H1 (cell line): ENCODE results near the gene IKZF2. TPM values are rescaled to one million over a fixed set of nuclear protein-coding genes. Genes with fewer than 3 reads are reported as not detected.

Experiments used
- CTCF ChIA-PET: fragments of 300-600 bp; sonication (Branson Sonifier 250); formaldehyde crosslinking; loops from one replicate; lab custom pipeline; 2021; ENCODE audit not compliant: partially characterized antibody; lab: Charles Lee
- POLR2A ChIA-PET: fragments of 300-600 bp; sonication (Branson Sonifier 250); formaldehyde crosslinking; loops from one replicate; lab custom pipeline; 2021; ENCODE audit warnings: inconsistent platforms; ENCODE audit not compliant: partially characterized antibody; lab: Charles Lee
- DNase-seq, 2 experiments: peaks; one replicate each; pipeline versions ENCODE4 v3.0.0 to v3.0.0-alpha.2; 2010 to 2022; ENCODE audit warnings: low spot score in 2 of 2, low read depth in 1 of 2, mixed read lengths in 1 of 2
- FAIRE-seq: peaks from 2 replicates; lab custom pipeline; 2011; peaks lifted over from hg19 to GRCh38; lab: Jason Lieb, UNC
- H2AFZ ChIP-seq: 2 replicates; pipeline ENCODE4 v1.8.1; 2012; ENCODE audit warnings: low read length, inconsistent platforms
- H2AK5ac ChIP-seq: 2 replicates; pipeline ENCODE4 v1.6.1; 2013; ENCODE audit warnings: low read depth, low read length
- H2BK120ac ChIP-seq: replicated peaks from 2 replicates; pipeline ENCODE3; 2013; ENCODE audit warnings: low read depth, low read length, inconsistent platforms
- H2BK12ac ChIP-seq: 2 replicates; pipeline ENCODE4 v1.6.1; 2013; ENCODE audit warnings: low read depth, low read length
- H2BK15ac ChIP-seq: 2 replicates; pipeline ENCODE4 v1.6.1; 2013; ENCODE audit warnings: low read length
- H2BK20ac ChIP-seq: 2 replicates; pipeline ENCODE4 v1.6.1; 2013; ENCODE audit warnings: low read length
- H2BK5ac ChIP-seq: 2 replicates; pipeline ENCODE4 v1.6.1; 2013; ENCODE audit warnings: low read depth, low read length
- H3K14ac ChIP-seq: 2 replicates; pipeline ENCODE4 v1.6.1; 2013; ENCODE audit warnings: inconsistent platforms; ENCODE audit not compliant: insufficient read length
- H3K18ac ChIP-seq: 2 replicates; pipeline ENCODE4 v1.6.1; 2013; ENCODE audit warnings: low read length; ENCODE audit errors: extremely low read depth
- H3K23ac ChIP-seq: 2 replicates; pipeline ENCODE4 v1.6.1; 2013; ENCODE audit warnings: inconsistent platforms; ENCODE audit not compliant: insufficient read length
- H3K23me2 ChIP-seq: 2 replicates; pipeline ENCODE4 v1.6.1; 2013; ENCODE audit warnings: low read depth, low read length
- H3K27ac ChIP-seq: 2 replicates; pipeline ENCODE4 v1.6.1; 2011; ENCODE audit warnings: low read depth, low read length, inconsistent platforms
- H3K27me3 ChIP-seq, 4 experiments: replicated peaks in 1 of 4; 1 replicate in 1 of 4; 2 replicates in 3 of 4; pipeline versions ENCODE4 v1.6.1 to v1.8.1; 2011 to 2013; ENCODE audit warnings: low read length in 3 of 4, mild to moderate bottlenecking in 3 of 4, inconsistent platforms in 2 of 4, mixed read lengths in 2 of 4, moderate library complexity in 1 of 4; ENCODE audit not compliant: control insufficient read depth in 3 of 4, insufficient read depth in 3 of 4; ENCODE audit errors: extremely low read depth in 1 of 4
- H3K36me3 ChIP-seq, 4 experiments: 2 replicates each; pipeline versions ENCODE4 v1.6.1 to v1.8.1; 2011 to 2013; ENCODE audit warnings: mild to moderate bottlenecking in 4 of 4, low read length in 3 of 4, moderate library complexity in 2 of 4, control low read depth in 1 of 4, inconsistent platforms in 1 of 4; ENCODE audit not compliant: insufficient read depth in 4 of 4, control insufficient read depth in 2 of 4
- H3K4ac ChIP-seq: replicated peaks from 2 replicates; pipeline ENCODE3; 2013; ENCODE audit warnings: low read length, low read depth, mixed read lengths, inconsistent platforms; ENCODE audit not compliant: insufficient read length
- H3K4me1 ChIP-seq, 4 experiments: replicated peaks in 1 of 4; 1 replicate in 1 of 4; 2 replicates in 3 of 4; pipeline versions ENCODE4 v1.6.1 to v1.8.1; 2011 to 2013; ENCODE audit warnings: low read length in 3 of 4, inconsistent platforms in 2 of 4, mixed read lengths in 1 of 4; ENCODE audit not compliant: insufficient read depth in 4 of 4, control insufficient read depth in 3 of 4
- H3K4me2 ChIP-seq, 2 experiments: 2 replicates each; pipeline versions ENCODE4 v1.6.1 to v1.8.1; 2011 to 2013; ENCODE audit warnings: low read depth in 2 of 2, low read length in 2 of 2, control low read depth in 1 of 2, inconsistent platforms in 1 of 2, mild to moderate bottlenecking in 1 of 2; ENCODE audit not compliant: insufficient read depth in 1 of 2
- H3K4me3 ChIP-seq, 4 experiments: fragments of 200-600, 300-600 bp in 1 of 4; sonication (generic), shearing (Covaris generic), sonication (Bioruptor Twin) in 1 of 4; 2 replicates each; pipeline versions ENCODE4 v1.5.1 to v1.8.1; 2011 to 2016; ENCODE audit warnings: low read length in 4 of 4, low read depth in 3 of 4, control low read depth in 2 of 4, inconsistent platforms in 2 of 4, mild to moderate bottlenecking in 2 of 4, mixed read lengths in 1 of 4, moderate library complexity in 1 of 4; ENCODE audit not compliant: insufficient read depth in 2 of 4; ENCODE audit errors: extremely low read depth in 1 of 4
- H3K56ac ChIP-seq: replicated peaks from 2 replicates; pipeline ENCODE3; 2013; ENCODE audit warnings: low read depth, mild to moderate bottlenecking, mixed read lengths, low read length, inconsistent platforms; ENCODE audit not compliant: insufficient read length
- H3K79me1 ChIP-seq: 2 replicates; pipeline ENCODE4 v1.6.1; 2013; ENCODE audit warnings: low read depth, low read length, control low read depth
- H3K79me2 ChIP-seq, 2 experiments: 2 replicates each; pipeline versions ENCODE4 v1.6.1 to v1.8.1; 2012 to 2013; ENCODE audit warnings: low read length in 2 of 2, mild to moderate bottlenecking in 2 of 2, inconsistent platforms in 1 of 2; ENCODE audit not compliant: insufficient read depth in 2 of 2, control insufficient read depth in 1 of 2
- H3K9ac ChIP-seq, 4 experiments: replicated peaks in 1 of 4; 1 replicate in 1 of 4; 2 replicates in 3 of 4; pipeline versions ENCODE4 v1.6.1 to v1.8.1; 2011 to 2013; ENCODE audit warnings: low read depth in 3 of 4, low read length in 3 of 4, control low read depth in 2 of 4, mild to moderate bottlenecking in 2 of 4, moderate library complexity in 2 of 4, inconsistent platforms in 1 of 4; ENCODE audit errors: extremely low read depth in 1 of 4
- H3K9me3 ChIP-seq, 2 experiments: 2 replicates each; pipeline versions ENCODE4 v1.6.1 to v1.8.1; 2012 to 2013; ENCODE audit warnings: mild to moderate bottlenecking in 2 of 2, moderate library complexity in 2 of 2, control low read depth in 1 of 2, inconsistent platforms in 1 of 2, low read depth in 1 of 2, low read length in 1 of 2, mixed read lengths in 1 of 2; ENCODE audit not compliant: insufficient read depth in 2 of 2
- H4K20me1 ChIP-seq, 2 experiments: replicated peaks in 1 of 2; 2 replicates each; pipeline versions ENCODE3 to v1.8.1; 2011 to 2013; ENCODE audit warnings: inconsistent platforms in 2 of 2, low read length in 2 of 2, mild to moderate bottlenecking in 1 of 2; ENCODE audit not compliant: insufficient read depth in 2 of 2, control insufficient read depth in 1 of 2
- H4K5ac ChIP-seq: 2 replicates; pipeline ENCODE4 v1.6.1; 2013; ENCODE audit warnings: low read length, low read depth, mixed read lengths, inconsistent platforms; ENCODE audit not compliant: insufficient read length
- H4K8ac ChIP-seq: 2 replicates; pipeline ENCODE4 v1.8.0; 2013; ENCODE audit warnings: mild to moderate bottlenecking, moderate library complexity, low read length, inconsistent platforms; ENCODE audit not compliant: insufficient read depth; ENCODE audit errors: extremely low read depth
- H4K91ac ChIP-seq: replicated peaks from 2 replicates; pipeline ENCODE3; 2013; ENCODE audit warnings: low read length, mixed read lengths, inconsistent platforms; ENCODE audit not compliant: insufficient read length
- BACH1 ChIP-seq: IDR thresholded peaks from 2 replicates; pipeline ENCODE4 v1.6.1; 2012; ENCODE audit warnings: low read length, improper control_type of control experiment
- FOSL1 ChIP-seq: IDR thresholded peaks from 2 replicates; pipeline ENCODE4 v1.6.1; 2011; ENCODE audit warnings: mild to moderate bottlenecking, low read depth, low read length, moderate library complexity; ENCODE audit not compliant: insufficient read depth
- TAF1 ChIP-seq: IDR thresholded peaks from 2 replicates; pipeline ENCODE4 v1.6.1; 2011; ENCODE audit warnings: mild to moderate bottlenecking, low read depth, low read length
- WGBS, 2 experiments: shearing (Covaris generic) in 1 of 2; methylation state at CpG; one replicate each; pipeline versions ENCODE4 v1.1.6 to v1.1.7; 2013 to 2015; ENCODE audit warnings: low lambda C conversion rate in 2 of 2, mixed read lengths in 2 of 2, inconsistent platforms in 1 of 2, low coverage in 1 of 2, missing lambda C conversion rate in 1 of 2; ENCODE audit not compliant: insufficient replicate concordance in 2 of 2, insufficient coverage in 1 of 2, insufficient read length in 1 of 2; ENCODE audit errors: extremely low coverage in 1 of 2, missing lambda C conversion rate in 1 of 2; 5-methylcytosine and 5-hydroxymethylcytosine counted together
- polyA plus RNA-seq, 7 experiments: library from polyadenylated mRNA; depleted of rRNA in 3 of 7; stranded (reverse) in 5 of 7; unstranded in 2 of 7; fragments of >200 nt in 5 of 7; fragments of 200-250 nt in 2 of 7; gene quantifications; 1 replicate in 5 of 7; 2 replicates in 1 of 7; 4 replicates in 1 of 7; pipeline versions ENCODE4 v1.2.1 to v1.2.3, GENCODE V29; 2011 to 2013; ENCODE audit warnings: missing spikeins in 2 of 7, mixed read lengths in 2 of 7
- total RNA-seq: library from RNA; stranded (reverse); fragmentation: NEBNext Ultra II Directional; extraction: Animal tissue kit (Norgen Biotek cat#: 25700); gene quantifications from 2 replicates; pipeline ENCODE4 v1.2.1, GENCODE V29; 2021

The IKZF2 gene
- total and polyA plus RNA-seq, 2 of the 8 experiments (the other 6 are each of a cell fraction or from before 2014, with no cell fraction given), result 1.7 to 4.4 TPM

- Histone ChIP-seq H2AFZ (no peak overlapping the region), H3K79me2 (no peaks in the 10 kb centered on the region), H3K27ac (no peak overlapping the region), H2BK15ac (no peak overlapping the region), H4K5ac (no peak overlapping the region), H4K20me1 (no peaks in the 10 kb centered on the region), H3K4me3 (no peak overlapping the region), H2AK5ac (no peak overlapping the region), H3K23ac (no peak overlapping the region)
- ChIA-PET POLR2A (no interaction called here), CTCF (interaction anchor here (0.6 to 1.3 kb wide), 2 partner anchors 96 to 1514 kb away, joined by 3 read pairs; no protein-coding TSS in a partner anchor)
- TF ChIP-seq BACH1 (no peak), FOSL1 (no peak), TAF1 (no peak)
- TF ChIP-seq, all 59 proteins: peak for 0
- Histone ChIP-seq H3K4ac (no peak overlapping the region), H3K79me1 (no peaks in the 10 kb centered on the region), H2BK5ac (no peak overlapping the region), H3K36me3 (no peaks in the 10 kb centered on the region), H3K14ac (no peak overlapping the region), H3K9me3 (no peaks in the 10 kb centered on the region), H4K8ac (no peak overlapping the region), H3K18ac (no peak overlapping the region), H4K91ac (no peak overlapping the region), H3K27me3 (no peaks in the 10 kb centered on the region), H3K9ac (no peak overlapping the region), H3K4me2 (no peak overlapping the region), H2BK20ac (no peak overlapping the region), H3K4me1 (no peaks in the 10 kb centered on the region), H3K23me2 (no peaks in the 10 kb centered on the region), H2BK12ac (no peak overlapping the region), H2BK120ac (no peak overlapping the region), H3K56ac (no peak overlapping the region)
- WGBS, 2 experiments, result 61% methylated on average over 3 of the region's 3 CpGs; no CpG with 5 or more reads in 1 of the 2 experiments
- DNase-seq, result no peak
- FAIRE-seq, result no peak
Measured at GRCh38 chr2:213105212-213105611, 46.2 kb downstream of the IKZF2 start.
